COR-L47 (cell line): ENCODE measurements around the gene INO80B.
"Not testable (repeated sequence)": the region's sequence is repeated elsewhere in the genome, so short reads cannot be mapped to it uniquely, and the experiment has no call there.

Experiments used
- DNase-seq: peaks from one replicate; lab custom pipeline; 2025; lab: John Stamatoyannopoulos, UW

The INO80B gene

DNA sequence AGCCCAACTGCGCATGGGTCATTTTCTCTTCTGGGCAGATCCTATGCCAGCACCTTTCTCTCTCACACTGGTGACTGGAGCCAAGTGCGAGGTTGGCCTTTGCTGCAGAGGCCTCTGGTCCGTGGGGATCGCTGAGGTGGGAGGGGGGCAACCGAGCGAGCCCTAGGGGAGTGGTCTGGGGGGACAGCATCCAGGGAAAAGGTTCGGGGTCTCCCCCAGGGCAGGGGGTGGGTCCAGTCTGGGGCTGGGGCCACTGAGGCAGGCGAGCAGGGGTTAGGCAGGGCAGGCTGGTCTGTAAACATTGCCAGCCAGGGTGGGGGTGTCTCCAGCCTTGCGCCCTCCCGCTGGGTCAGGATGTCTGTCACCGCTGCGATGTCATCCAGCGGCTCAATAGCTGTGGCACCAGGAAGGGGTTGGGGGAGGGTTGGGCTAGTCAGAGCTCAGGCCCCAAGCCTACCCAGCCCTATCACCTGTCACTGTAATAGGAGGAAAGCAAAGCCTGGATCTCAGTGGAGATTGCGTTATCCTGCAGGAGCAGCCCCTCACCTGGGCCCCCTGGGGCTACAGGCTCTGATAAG lies 28.6 kb upstream of the INO80B start:
- no peak for DNase-seq

DNA sequence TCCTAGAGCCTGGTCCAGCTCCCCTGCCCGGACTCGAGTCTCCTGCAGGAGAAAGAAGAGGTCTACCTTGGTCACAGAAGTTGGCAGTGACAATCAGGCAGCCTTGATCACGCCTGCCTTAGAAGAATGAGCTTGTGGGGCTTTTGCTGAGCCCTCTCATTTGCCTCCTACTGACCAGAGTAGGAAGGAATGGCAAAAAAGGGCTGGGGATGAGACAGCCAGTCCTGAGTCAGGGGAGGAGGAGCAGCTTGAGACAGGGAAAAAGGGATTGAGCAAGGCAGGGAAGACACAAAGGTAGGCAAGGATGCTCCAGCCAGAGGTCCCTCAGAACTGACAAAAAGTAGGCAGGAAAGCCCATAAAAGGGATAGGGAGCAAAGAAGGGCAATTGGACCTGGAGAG lies 27.3 kb upstream of the INO80B start:
- DNase-seq: no peak

DNA sequence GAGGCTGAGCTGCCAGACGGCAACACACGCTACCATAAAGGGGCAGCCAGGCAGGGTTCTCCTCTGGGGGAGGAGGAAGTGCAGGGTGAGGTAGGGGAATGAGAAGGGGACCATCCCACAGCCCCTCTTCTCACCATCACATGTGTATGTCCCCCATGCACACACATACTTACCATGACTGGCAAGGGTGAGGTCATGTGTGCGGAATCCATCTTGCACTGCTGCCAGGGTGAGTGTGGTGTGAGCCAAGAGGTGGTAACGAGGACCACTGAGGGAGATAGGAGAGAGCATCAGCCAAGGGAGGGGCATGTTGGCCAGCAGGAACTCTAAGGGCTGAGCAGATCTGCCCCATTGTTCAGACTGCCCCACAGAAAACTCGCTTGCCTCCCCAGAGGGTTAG lies 26.2 kb upstream of the INO80B start:
- DNase-seq: no peak

DNA sequence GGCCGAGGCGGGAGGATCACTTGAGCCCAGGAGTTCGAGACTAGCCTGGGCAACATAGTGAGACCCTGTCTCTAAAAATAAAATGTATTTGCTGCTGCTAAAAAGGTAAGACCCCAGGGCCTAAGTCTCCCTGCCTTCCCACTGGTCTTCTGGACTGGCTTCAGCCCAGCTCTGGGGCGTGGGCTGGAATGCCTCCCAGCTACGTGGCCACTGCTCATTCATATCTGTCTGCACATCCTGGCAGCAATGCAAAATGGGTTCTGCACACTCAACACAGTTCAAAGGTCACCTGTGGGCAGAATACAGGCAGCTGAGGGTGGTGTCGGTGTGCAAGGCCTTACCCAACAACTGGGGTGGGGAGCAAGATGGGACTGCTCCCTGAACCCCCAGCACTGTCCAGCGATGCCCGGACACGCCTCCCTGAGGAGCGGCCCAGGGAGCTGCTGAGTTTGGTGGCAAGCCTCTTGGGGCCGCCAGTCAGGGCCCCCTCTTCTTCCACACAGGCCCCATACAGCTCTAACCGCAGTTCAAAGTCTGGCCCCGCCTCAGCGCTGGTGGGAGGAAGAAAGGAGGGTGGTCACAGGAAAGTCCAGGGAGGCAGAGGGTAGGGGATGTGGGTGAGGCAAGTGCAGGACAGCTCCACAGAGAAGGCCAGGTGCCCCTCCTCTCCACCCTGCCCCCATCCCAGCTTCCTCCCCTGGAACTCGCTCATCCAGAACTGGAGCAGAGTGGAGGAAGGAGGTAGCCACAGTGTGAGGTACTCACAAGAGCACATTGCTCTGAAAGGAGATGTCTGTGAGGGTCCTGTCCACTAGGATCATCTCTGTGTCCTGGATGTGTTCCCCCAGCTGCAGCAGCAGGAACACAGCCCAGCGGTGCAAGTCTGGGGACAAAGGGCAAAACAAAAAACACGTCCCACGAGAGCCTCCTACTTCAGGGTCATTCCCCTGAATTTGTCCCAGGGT lies 25.1 kb upstream of the INO80B start:
- no peak for DNase-seq

DNA sequence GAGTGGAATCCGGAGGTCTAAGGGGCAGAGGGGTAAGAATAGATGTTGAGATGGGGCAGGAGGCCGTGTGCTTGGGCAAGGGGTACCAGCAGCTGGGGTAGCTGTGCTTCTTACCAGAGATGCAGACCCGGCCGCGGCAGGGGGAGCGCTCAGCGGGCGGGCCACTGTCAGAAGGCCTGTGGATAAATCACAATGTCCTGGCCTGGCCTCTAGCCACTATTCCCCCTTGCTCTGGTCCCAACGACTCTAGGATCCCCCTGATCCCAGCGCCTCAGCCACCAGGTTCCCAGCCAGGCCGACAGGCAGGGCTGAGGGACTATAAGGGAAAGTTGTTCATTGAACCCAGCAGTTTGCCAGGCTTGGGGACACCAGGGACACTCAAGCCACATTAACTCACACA lies 24.4 kb upstream of the INO80B start:
- no peak for DNase-seq

DNA sequence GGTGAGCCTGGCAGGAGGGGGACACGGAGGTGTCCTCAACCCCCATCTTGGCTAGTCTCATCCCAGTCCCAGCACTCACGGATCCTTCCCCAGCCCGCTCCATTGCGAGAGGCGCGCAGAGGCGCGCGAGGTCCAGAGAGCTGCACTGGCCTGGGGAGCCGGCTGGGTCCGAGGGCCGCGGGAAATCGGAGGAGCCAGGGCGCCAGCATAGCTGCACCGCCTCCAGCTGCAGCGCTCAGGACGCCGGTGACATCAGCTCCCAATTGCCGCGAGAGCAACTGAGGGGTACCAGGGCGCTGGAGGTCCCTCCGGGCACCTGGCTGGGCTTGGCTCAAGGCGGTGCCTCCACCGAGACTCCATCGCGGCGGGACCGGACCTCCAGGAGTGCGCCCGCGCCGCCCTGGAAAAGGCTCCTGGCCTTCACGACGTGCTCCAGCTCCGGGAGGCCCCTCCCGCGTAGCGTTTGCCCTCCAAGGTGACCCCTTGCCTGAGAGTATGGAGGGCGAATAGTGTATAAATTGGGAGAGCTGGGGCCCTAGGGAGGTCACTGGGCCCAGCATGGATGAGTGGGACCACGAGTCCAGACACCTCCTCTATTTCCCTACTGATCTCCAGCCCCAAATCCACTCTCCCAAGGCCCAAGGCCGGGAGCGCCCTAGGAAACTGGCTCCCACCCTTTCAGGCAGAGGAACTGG lies 18.6 kb upstream of the INO80B start:
- no peak for DNase-seq

DNA sequence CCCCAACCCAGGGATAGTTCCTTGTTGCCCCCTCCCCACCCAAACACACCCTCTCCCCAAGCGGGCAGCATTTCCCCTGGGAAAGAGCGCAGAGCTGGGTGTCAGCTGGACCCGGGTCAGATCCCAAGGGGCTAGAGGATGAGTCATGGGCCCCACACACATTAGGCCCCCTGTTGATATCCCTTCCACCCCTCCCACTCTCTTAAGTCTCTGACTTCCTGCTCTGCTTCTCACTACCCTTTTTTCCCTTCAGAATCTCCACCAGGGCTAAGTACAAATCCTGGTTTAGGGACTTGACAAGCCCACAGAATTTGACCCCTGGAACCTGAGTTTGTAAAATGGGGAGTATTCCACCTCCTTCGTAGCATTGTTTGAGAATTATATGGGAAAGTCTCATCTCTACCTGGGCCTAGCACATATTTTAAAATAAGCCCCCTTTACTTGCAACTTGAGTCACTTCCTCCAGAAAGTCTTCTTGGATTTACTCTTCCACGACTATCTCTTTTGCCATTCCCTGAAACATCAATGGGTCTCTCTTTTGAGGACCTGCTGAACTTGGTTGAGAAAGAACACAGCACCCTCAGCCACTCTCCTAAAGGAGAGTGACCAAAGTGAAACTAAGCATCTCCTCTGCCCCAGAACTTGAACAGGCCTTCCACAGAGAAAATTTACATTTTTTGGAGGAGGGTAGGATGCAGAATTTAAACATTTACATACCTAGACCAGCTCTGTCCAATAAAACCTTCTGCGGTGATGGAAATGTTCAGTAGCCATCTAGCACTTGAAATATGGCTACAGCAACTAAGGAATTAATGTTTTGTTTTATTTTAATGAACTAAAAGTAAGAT lies 17.8 kb upstream of the INO80B start:
- no peak for DNase-seq

DNA sequence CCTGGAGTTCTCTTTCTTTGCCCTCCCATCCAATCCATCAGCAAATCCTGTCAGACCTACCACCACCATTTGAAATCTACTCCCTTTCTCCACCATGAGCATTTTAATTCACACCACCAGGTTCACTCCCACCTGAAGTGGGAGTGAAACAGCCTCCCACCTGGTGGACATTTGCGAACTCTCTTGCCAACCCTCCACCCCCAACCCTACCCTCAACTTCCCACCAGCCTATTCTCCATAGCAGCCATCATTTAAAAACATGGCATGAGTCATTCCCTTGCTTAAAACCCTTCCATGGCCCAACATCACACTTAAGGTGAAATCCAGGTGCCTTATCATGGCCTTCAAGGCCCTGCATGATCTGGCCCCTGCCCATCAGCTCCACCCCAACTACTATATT lies 16.6 kb upstream of the INO80B start:
- DNase-seq: no peak

DNA sequence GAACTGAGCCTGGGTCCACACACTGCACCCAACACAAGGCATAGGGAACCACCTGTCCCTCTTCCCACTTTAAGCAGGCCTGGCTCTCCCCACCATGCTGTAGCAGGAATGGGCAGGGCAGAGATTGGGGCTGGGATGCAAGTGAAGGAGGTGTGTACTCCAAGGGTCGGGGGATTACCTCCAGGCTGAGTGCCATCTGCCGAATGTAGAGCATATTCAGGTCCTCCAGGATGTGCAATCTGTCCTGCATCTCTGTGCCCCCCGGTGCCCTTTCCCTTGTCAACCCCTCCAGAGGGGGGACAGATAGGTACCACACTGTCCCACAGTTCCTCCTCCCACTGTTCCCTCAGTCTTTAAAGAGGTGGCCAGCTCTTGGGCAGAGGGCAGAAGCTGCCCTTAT lies 15.5 kb upstream of the INO80B start:
- no peak for DNase-seq

DNA sequence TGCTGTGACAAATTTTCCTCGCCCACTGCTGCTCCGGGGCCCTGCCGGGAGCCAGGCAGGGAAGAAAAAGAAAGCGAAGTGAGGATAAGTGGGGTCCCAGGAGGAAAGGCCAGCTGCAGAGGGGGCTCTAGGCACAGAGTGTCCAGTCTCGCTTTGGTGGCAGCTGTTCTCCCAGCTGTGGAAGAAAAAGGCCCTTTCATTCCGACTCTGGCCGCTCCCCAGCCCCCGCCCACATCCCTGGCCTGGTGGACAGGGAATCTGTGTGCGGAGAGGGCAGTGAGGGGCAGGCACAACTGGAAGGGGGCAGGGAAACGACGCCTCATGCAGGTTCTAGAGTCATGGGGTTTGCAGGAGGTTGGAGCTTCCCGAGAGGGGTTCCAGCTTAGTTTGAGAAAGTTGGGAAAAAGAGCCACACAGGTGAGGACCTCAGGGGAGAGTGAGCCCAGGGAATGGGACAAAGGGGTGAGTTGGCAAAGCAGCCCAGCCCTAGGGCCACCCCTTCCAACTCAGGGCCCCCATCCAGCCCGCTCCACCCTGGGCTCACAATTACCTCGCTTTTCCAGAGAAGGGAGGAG lies 15.0 kb upstream of the INO80B start:
- DNase-seq: no peak

DNA sequence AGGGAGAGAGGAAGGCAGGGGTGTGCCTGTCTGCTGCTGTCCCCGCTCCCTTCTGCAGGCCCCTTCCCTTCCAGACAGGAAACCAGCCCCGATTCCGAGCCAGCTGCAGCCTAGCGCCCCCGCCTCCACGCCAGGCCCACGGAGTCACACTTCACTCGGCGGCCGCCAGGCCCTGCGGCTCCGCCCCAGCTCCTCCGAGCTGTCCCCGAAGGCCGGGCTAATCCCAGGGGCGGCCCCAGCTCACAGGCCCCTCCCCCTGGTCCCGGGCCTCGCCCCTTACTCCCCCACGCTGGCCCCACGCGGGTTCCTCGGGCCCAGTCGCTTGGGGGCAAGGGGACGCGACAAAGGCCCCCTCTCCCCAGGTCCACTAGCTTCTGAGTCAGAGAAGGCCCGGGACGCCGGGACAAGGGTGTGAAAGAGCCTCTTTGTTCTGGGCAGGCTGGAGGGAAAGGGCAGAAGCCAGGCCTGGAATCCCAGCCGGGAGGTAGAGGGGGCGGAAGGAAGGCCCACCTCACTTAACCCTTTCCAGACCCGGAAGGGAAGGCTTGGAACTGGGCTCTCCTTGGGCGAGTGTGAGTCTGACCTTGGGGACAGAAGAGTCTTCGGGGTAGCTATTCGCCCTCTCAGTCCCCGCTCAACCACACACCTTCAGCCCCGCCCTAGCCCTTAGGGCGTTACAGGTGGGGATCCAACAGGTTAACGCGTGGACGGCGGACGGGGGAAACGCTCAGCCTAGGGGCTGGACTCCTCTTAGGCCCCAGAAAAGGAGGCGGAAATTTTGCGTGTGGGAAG lies 14.3 kb upstream of the INO80B start:
- peak; percentile 83 for DNase-seq

DNA sequence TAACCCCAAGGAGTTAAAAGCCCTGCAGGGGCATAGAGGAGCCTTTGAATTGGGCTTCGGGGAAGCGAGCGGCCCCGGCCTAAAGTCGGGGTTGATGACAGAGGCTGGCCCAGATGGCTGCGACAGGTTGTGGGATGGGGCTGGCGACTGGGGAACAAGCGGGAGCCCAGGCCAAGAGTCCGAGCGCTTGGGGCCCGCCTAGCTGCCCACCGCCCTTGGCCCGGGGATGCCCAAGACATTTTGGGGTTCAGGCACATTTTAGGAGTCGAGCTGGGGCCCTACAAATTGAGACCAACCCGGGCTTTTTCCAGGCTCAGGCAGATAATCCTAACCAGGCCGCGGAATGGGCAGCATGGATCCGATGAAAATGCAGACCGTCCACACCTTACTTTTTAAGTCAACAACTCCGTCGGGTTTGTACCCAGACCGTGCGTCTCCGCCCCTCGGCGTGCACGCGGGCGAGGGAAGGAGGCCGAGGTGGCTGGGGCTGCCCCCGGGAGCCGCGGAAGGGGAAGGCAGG lies 13.7 kb upstream of the INO80B start:
- peak; percentile 41 for DNase-seq

DNA sequence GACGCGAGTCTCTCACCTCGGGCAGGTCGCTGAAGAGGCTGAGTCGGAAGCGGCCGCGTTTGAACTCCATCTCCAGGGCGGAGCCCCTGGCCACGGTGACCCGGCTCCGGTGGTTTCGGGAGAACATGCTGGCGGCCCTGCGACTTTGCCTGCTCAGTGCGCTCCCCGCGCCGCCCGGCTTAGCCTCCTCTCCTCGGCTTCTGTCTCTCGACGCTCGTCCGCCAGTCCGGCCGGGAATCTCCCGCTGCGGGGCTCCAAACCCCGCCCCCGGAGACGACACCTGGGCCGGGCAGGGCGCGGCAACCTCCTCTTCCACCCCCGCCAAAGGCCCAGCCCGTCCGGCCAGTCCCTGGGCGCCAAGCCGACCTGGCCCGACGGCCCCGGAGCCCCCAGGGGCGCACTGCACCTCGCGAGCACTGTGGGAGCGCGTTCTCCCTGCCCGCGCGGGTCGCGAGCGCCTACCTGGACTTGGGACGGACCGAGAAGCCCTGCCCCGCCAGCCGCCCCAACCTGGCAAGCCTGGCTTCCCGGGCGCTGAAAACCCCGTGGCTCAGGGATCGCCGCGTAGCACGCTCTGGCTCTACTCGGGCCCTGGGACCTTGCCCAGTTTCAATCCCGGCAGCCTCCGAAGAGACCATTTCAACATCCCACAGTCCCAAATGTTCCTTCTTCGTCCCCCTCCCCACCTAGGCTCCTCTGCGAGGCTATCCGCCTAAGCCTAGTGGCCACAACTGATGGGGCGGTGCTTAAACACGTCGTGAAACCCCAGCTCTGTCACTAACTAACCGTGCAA lies 13.0 kb upstream of the INO80B start, which contains the start of gene RTKN:
TSS of gene RTKN (minus strand) at position 248 of the 793 bp plus-strand sequence. CDS start at position 127, 121 bp downstream.
- peak; percentile 41 for DNase-seq

DNA sequence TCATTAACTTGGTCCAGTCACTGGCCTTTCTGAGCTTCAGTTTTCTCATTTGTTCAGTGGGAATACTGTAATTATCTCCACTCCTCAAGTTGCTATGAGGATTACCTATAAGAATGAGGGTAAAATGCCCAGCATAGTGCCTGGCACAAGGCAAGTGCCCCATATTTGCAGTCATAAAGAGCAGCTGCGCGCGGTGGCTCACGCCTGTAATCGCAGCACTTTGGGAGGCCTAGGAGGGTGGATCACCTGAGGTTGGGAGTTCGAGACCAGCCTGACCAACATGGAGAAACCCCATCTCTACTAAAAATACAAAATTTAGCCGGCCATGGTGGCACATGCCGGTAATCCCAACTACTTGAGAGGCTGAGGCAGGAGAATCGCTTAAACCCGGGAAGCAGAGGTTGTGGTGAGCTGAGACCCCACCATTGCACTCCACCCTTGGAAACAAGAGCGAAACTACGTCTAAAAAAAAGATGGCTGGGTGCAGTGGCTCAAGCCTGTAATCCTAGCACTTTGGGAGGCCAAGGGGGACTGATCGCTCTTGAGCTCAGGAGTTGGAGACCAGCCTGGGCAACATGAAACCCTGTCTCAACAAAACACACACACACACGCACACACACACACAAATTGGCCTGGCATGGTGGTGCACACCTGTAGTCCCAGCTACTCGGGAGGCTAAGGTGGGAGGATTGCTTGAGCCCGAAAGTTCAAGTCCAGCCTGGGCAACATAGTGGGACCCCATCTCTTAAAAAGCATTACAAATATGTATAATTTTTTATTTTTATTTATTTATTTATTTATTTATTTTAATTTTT lies 12.2 kb upstream of the INO80B start:
- not testable (repeated sequence) for DNase-seq

DNA sequence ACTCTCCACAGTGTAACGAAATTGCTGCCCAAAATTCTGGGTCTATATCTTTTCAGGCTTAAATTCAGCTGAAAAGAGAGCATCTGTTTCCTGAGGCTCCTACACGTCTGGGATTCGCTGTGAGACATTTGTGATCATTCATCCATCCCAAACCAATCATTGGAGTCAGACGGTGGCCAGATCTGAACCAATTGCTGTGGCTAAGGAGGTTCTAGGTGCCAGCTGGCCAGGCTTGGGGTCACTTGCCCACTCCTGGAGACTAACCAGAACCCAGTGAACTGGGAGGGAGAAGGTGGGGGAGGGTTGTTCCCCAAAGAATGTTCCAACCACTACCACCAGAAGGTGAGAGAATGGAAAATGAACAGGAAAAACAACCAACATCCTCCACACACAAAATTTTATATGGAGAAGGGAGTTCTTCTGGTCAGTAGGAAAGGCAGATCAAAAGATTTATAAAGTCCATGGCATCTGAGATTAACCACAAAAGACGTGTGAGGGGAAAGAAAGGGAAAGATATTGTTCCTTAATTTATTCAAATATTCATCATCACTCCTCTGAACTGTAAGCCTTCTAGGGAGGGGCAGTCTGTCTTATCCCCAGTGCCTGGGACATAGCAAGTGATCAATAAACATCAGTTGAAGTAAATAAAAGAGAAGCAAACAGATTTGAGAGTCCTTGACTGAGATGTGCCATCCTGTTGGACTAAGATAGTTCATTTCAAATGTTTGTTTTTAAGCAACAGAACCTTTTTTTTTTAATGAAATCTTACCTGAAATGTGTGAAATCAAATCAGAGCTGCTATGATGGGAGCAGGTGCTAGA lies 10.2 kb upstream of the INO80B start:
- DNase-seq: no peak

DNA sequence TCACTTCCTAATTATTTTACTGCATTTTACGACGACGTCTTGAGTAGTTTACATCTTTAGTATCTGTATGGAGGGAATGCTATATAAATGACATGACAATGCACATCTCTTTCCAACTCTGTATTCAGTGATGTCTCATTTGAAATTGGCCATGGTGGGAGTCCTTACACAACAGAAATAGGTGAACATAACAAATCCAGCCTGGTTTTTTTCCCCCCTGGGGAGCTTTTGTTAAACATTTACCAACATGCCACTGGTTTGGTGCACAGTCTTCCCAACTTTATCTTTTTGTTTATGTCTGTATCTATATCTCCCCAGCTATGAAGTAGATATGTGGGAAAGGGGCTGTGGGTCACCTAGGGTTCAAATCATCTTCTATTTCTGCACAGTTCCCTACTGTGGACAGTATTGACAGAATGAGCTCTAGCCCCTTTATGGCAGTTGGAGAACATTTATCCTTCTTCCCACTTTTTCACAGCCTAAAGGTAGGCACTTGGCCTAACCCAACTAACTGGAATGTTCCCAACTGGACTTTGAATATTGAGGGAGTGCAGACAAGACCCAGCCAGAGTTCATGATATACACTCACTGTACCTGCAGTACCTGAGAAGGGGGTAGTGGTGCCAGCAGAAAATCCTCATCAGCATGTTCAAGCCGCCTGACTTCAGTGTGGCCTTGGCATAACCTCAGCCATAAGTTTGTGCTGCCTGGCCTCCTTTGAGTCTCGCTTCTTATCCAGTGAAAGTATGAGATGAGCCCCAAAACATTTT lies 7.5 kb upstream of the INO80B start:
- DNase-seq: no peak

DNA sequence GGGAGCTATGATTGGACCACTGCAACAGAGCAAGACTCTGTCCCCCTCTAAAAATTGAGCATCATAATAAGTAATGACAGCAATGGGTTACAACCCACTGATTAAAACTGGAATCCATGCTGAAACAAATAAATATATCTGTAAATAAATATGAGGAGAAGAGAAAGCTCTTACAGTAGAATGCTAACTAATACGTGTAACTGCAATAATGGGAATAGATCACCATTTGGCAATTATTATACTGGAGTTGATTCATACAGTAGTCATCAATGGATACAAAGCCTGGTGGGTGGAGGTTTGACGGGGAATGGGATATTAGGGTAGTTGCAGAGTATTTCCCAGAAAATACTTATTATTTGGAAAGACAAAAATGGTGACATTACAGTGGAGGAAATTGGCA lies 6.1 kb upstream of the INO80B start:
- DNase-seq: no peak
